HEK293T (cell line): ENCODE data around the gene ADAMTS17.

ENCODE experiments used
- LEF1 ChIP-seq: fragments of 450-650 bp; IDR thresholded peaks from 2 replicates; pipeline ENCODE4 v1.6.1; 2017; ENCODE audit warnings: mild to moderate bottlenecking, borderline replicate concordance
- TARDBP ChIP-seq: fragments of 450-650 bp; IDR thresholded peaks from 2 replicates; pipeline ENCODE4 v1.6.1; 2016

GRCh38 chr15:100114571-100114970 is 227.2 kb downstream of the ADAMTS17 start:
- TF ChIP-seq LEF1 = no peak
- no peak for TF ChIP-seq TARDBP
